C4-2B (cell line): ENCODE results near the gene BGLAP.

ENCODE experiments used
- CTCF ChIP-seq: fragments of 450-650 bp; conservative IDR thresholded peaks from 2 replicates; pipeline ENCODE4 v1.5.1; 2017; ENCODE audit warnings: mild to moderate bottlenecking
- ZFX ChIP-seq: fragments of 450-650 bp; IDR thresholded peaks from 2 replicates; pipeline ENCODE4 v1.6.1; 2017

- TF ChIP-seq CTCF, result no peak
- TF ChIP-seq ZFX, result no peak
Observed at GRCh38 chr1:156213644-156213966, 28.4 kb upstream of the BGLAP start.
